Stimulated activated CD8-positive, alpha-beta memory T cell treated with anti-CD3 and anti-CD28 coated beads, Interleukin-4, amount 100 ng/mL, for 4 hours (primary cell): ENCODE results near the gene SLCO2B1.

Source experiments
- DNase-seq, 2 donors: peaks; one replicate each; pipeline ENCODE4 v3.0.0-alpha.2; 2020; ENCODE audit warnings: low read depth in 2 of 2, low spot score in 1 of 2

Gene SLCO2B1

DNA sequence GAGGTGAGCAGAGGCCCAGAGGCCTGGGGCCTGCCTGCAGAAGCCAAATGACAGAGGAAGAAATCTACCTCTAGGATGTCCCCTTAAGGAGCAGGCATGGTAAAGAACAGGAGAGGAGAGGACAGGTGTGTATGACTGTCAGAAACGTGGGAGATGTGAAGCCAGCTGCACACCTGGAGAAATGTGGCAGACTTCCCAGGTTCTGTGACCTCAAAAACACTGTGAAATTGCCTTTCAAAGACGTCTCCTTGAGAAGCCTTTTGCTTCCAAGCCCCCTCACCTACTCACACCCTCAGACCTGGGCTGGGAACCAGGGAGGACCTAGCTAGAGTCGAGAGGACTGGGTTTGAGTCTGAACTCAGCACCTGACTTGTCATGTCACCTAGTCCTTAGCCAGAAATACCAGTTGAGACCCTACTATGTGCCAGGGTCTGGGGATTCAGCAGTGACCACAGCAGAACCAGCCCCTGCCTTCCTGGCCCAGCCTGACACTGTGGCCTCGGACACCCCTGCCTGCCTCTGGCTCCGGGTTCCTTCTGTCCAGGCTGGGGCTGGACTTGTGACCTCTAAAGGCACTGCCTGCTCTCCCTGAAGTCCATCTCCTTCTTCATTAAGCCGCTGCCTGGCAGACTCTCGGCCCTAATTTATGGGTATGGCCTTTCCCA, 95.2 kb downstream of the SLCO2B1 start:
- DNase-seq: no peak

DNA sequence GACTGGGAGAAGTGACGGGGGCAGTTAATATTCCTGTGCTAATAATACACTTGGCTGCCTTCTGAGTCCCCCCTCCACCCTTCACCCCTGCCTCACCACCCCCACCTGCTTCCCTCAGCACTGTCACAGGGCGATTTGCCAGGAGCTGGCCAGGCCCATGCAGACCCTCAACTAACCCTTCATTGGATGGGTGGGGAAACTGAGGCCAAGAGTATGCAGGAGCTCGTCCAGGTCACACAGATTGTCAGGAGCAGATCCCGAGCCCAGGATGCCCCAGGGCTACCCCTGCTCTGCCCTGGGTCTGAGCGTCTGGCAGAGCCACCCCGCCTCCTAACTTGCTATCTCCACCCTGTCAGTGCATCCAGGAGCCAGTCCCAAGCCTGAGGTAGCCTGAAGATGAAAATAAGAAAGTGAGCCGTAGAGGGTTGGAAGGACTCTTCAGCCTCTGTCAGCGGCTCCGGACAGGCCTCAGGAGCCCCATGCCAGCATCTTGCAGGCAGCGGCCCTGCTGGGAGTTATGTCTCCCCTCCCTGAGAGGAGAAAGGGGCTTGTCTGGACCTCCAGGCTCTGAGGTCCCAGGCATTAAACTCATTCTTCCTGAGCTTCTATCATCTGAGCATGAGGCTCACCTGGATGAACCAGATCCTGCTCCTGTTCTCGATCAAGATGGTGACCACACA, 95.9 kb downstream of the SLCO2B1 start:
- DNase-seq: no peak

DNA sequence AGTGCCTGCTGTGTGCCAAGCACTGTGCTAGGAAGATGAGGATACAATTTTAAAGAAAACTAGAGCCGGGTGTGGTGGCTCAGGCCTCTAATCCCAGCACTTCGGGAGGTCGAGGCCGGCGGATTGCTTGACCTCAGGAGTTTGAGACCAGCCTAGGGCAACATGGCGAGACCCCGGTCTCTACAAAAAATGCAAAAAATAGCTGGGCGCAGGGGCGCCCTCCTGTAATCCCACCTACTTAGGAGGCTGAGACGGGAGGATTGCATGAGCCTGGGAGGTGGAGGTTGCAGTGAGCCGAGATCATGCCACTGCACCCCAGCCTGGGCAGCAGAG, 98.0 kb downstream of the SLCO2B1 start:
- no peak for DNase-seq

DNA sequence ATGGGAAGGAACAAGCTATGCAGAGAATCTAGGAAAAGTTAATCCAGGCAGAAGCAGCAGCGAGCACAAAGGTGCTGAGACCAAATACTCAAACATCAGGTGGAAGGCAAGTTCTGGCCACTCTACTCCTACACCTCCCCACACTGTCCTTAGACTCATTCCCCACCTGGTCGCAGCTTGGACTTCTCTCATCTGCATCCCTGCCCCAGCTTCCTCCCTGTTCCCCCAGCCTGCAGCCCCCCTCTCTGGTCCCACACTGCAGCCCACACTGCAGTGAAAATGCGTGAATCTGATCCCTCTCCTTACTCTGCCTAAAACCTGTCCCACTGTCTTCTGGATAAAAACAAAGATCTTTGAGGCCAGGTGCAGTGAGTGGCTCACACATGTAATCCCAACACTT, 98.8 kb downstream of the SLCO2B1 start:
- no peak for DNase-seq

DNA sequence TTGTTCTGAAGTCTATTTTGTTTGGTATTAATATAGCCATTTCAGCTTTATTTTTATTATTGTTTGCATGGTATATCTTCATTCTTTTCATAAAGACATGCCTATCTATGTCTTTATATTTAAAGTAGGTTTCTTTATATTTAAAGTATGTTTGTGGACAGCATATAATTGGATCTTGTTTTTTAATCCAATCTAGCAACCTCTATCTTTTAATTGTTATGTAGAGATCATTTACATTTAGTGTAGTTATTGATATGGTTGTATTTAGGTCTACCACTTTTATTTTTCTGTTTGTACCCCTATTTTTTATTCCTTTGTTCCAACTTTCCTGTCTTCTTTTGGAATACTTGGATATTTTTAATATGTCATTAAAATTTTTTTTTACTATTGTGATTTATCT, 103.4 kb downstream of the SLCO2B1 start:
- DNase-seq: no peak
